Kidney glomerular epithelial cell (primary cell): ENCODE data around the gene NEAT1.
"Not testable (repeated sequence)": the region's sequence is repeated elsewhere in the genome, so short reads cannot be mapped to it uniquely, and the experiment has no call there.

Source experiments
- DNase-seq: peaks from one replicate; lab custom pipeline; 2025; lab: John Stamatoyannopoulos, UW

Gene NEAT1

DNA sequence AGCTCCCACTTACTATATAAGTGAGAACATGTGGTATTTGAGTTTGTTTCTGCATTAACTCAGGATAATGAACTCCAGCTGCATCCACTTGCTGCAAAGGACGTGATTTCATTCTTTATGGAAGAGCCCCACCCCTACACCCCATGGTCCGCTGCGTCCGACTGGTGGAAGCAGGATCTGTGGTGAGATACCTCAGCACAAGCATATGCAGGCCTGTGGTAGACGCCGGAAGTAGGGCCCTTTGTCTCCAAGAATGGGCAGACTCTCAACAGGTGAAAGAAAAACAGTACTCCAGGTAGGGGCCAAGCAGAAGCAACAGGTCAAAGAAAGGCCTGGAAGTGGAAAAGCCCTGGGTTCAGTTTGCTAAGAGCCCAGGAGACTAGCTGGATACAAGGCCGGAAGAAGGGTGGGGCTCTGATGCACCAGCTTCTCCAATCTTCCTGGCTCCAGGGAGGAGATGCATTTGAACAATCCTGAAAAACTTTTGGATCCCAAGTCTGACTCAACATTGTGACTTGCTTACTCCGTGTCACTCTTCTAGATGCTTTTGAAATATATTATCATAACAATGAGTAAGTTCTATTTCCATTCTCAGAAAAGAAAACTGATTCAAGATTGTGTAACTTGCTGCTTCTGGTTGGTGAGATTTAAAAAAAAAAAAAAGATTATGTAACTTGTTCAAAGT, 30.4 kb downstream of the NEAT1 start:
- no peak for DNase-seq

- DNase-seq, result no peak
Observed at GRCh38 chr11:65454311-65454695, 31.7 kb downstream of the NEAT1 start.

DNA sequence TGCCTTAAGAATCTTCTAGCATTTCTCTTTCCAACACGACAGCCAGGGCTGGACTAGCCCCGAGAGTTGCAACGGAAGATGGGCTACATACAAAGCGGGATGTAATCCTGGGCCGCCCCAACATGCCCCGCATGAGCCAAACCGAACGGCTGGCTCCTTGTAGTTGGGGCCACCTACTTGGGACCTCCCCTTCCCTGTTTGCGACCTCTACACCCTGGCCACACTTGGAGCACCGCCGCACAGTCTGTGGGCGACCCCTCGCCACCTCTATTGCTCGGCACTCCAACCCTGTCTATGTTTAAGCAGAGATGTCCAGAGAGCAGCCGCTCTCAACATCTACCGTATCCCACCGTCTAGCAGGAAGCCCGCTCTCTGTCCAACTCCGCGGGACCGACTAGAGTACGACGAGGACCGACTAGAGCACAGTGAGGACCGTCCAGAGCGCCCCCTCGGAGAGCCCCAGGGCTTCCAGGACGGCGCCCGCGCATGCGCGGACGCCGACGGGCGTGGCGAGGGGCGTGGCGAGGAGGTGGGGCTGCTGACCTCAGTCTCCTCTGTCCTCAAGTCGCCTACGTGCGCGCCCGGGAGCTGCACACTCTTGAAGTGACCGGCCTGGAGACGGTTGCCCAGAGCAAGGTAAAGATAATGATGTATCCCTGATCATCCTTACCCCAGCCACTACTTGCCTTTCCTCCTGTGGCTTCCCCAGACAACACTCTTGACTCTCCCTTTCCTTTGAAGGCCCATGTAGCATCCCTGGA, 32.3 kb downstream of the NEAT1 start:
- no peak for DNase-seq

DNA sequence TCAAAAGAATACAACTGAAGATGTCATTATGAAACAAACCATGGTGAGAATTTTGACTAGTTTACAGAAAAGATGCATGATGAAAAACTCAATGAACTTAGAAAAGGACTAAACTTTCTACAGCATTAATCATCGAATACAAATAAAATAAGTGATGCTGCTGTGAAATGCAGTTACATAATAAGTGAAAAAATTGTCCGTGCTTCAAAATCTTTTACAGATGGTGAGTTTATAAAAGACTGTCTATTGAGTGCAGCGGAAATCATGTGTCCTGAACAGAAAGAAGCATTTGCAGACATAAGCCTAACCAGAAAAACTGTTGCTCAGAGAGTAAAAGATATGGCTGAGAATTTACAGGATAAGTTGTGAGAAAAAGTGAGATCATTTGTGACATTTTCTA, 33.8 kb downstream of the NEAT1 start:
- DNase-seq, result no peak

- no peak for DNase-seq
Observed at GRCh38 chr11:65459552-65459951, 37.0 kb downstream of the NEAT1 start.

GRCh38 chr11:65465471-65465870, 42.9 kb downstream of the NEAT1 start:
- not testable (repeated sequence) for DNase-seq

DNA sequence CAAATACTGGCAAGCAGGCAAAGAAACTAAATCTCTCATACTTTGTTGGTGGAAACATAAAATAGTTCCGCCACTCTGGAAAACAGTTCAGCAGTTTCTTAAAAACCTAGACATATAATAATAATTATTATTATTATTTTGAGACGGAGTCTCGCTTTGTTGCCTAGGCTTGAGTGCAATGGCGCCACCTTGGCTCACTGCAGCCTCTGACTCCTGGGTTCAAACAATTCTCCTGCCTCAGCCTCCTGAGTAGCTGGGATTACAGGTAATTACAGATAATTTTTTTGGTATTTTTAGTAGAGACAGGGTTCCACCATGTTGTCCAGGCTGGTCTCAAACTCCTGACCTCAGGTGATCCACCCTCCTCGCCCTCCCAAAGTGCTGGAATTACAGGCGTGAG, 44.7 kb downstream of the NEAT1 start:
- not testable (repeated sequence) for DNase-seq

GRCh38 chr11:65468874-65469333, 46.3 kb downstream of the NEAT1 start:
- no peak for DNase-seq

DNA sequence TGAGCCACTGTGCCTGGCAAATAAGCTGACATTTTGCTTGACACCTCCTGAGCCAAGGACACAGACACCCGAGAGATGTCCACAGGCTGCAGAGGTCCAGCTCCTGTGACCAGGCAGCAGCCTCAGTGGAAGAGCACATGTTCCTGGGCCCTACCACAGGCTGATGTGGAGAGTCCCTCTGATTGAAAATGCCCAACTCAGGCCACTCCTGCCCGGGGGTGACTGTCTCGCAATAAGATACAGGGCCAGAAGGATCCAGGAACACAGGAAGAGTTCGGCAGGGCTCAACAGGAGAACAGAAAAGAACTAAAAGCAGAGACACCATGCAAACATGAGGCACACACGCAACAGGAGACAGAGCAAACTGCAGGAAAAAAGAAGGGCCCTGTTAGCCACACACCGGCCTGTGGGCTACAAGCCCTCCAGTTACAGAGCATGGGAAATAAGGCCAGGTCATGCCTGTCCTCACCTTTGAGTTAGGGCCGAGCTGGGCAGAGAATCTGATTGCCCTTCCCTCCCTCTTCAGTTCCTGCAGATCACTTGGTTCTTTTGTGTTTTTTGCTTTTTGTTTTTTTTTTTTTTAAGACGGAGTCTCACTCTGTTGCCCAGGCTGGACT, 47.9 kb downstream of the NEAT1 start:
- no peak for DNase-seq

GRCh38 chr11:65471447-65471891, 48.9 kb downstream of the NEAT1 start:
- no peak for DNase-seq

DNA sequence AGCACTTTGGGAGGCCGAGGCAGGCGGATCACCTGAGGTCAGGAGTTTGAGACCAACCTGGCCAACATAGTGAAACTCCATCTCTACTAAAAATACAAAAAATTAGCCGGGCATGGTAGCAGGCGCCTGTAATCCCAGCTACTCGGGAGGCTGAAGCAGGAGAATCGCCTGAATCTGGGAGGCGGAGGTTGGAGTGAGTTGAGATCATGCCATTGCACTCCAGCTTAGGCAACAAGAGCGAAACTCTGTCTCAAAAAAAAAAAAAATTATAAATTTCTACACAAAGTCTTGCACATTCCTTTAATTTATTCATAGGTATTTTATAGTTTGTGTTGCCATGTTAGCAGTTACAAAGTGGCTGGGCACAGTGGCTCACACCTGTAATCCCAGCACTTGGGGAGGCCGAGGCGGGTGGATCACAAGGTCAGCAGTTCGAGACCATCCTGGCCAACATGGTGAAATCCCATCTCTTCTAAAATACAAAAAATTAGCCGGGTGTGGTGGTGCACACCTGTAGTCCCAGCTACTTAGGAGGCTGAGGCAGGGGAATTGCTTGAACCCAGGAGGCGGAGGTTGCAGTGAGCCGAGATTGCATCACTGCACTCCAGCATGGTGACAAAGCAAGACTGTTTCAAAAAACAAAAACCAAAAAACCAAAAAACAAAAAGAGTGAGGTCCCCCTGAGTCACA, 50.1 kb downstream of the NEAT1 start:
- not testable (repeated sequence) for DNase-seq

DNA sequence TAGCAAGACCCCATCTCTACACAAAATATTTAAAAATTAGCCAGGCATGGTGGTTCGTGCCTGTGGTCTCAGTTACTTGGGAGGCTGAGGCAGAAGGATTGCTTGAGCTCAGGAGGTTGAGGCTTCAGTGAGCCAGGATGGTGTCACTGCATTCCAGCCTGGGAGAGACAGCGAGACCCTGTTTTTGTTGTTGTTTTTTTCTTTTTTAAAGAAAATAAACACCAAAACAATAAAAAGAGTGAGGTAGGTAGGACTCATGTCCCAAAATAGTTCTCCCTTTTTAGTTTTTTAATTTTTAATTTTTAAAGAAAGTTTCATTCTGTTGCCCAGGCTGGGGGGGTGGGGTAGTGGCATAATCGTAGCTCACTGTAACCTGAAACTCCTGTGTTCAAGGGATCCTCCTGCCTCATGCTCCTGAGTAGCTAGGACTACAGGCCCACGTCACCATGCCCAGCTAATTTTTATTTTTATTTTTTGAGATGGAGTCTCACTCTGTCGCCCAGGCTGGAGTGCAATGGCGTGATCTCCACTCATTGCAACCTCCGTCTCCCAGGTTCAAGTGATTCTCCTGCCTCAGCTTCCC, 50.8 kb downstream of the NEAT1 start:
- DNase-seq, result no peak

DNA sequence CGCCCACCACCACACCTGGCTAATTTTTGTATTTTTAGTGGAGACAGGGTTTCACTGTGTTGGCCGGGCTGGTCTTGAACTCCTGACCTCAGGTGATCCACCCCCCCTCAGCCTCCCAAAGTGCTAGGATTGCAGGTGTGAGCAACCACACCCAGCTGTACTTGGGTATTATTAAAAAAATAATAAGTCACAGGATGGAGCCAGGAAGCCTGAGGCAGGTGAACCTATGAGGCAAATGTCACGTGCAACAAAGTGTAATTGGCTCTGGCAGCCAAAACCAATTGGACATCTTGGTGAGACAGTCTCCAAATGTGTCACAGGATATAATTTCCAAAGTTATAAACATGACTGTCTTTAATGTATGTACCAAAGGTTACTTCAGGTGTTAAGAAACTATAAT, 52.3 kb downstream of the NEAT1 start:
- no peak for DNase-seq

- no peak for DNase-seq
Observed at GRCh38 chr11:65476632-65477148, 54.1 kb downstream of the NEAT1 start.

DNA sequence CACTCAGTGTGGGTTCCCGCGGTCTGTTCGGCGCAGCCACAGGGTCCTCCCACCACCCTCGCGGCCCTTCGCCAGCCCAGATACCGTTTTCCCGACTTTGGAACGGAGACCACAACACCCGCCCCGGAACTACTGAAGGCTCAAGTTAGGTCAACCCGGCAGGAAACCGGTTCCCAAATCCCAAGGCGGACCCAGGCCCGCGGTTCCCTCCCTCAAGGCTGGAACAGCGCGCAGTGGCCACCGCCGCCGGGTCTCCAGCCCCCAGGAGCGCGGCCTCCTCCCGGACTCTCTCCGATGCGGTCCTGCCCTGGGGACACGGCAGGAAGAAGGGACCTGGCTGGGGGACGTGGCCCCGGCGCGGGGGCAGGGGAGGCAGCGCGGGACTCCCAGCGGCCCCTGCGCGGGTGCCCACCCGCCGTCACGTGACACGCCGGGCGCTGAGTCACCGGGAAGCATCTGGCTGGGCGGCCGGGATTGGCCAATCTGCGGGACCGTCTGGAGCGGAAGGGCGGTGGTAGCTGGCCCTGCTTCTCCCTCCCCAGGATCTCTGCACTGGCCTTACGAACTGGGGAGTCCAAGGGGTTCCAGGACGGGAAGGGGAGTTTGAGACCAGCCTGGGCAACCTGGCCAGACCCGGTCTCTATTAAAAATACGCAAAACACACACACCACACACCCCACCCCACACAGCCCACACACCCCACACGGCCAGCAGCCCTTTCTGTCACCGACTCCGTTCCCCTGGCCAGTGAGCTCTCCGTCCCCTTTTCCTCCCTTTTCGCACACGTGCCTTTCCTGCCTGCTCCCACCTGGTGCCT, 54.8 kb downstream of the NEAT1 start:
- no peak for DNase-seq

DNA sequence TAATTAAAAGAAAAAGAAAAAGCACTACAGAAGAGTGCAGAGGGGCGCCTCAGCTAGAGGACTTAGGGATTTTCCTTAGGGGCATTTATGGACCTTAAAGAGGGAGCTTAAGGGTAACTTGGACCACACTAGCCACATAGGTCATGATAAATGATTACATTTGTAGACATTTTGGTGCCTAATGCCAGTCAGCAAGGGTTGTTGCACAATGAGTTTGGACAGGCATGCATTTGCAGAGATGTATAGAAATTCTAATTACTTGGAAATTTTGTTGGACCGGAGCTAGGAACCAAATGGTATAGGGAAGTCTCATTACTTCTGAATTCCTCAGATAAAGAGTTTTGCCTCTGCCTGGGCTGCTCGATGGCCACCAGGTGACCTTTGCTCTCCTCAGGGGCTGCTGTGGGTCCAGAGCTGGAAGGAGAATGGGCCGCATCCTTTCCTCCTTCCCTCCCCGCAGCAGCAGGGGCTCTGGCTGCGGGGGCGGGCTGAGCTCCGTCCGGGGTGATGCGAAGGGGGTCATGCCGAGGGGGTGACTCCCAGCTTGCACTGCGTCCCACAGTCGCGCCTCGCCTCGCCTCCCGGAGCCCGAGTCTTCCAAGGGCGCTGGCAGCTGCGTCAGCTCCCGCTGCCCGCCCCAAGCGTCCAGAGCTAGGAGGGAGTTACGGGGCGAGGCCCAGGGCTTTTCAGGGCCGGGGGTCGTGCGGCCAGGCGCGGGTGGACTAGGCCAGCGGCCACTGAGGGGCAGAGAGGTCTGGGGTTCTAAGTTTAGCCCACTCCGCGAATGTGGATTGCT, 56.0 kb downstream of the NEAT1 start:
- no peak for DNase-seq

- DNase-seq, result no peak
Observed at GRCh38 chr11:65479184-65480145, 56.9 kb downstream of the NEAT1 start.

- DNase-seq, result no peak
Observed at GRCh38 chr11:65482306-65482850, 59.8 kb downstream of the NEAT1 start.

DNA sequence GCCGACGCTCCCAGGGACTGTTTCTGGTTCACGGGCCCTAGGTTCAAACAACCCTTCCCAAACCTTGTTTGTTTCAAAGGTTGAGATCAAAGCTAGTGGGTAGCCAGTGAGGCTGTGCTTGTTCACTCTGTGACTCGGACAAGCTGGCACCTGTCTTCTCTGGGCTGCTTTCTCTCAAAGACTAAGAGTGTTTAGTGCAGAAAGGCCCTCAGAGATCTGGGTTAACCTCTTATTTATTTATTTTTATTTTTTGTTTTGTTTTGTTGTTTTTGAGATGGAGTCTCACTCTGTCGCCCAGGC, 63.3 kb downstream of the NEAT1 start:
- no peak for DNase-seq
